Heart left ventricle (tissue), 13 donors: ENCODE data around the gene CPPED1.

ENCODE experiments used
- POLR2A ChIP-seq, 2 donors: fragments of 450-650 bp; IDR thresholded peaks; one replicate each; pipeline ENCODE4 v1.6.1; 2017; ENCODE audit warnings: antibody characterized with exemption in 2 of 2, mild to moderate bottlenecking in 2 of 2, moderate library complexity in 2 of 2
- TF ChIP-seq, protein P1 (sequence below), 12 donors: fragments of 200-600 bp; sonication (generic) in 4 of 12; IDR thresholded peaks; one replicate each; pipeline versions ENCODE4 v1.5.0 to v1.8.0; 2018 to 2022; ENCODE audit warnings: antibody characterized with exemption in 12 of 12, mild to moderate bottlenecking in 5 of 12
- donor health status: ischemic (EF 13 %, LVEDD 7.1; RV severe dilation, severe dysfunction).
- donor health status: DM: no; HTN: yes; CAD: no.
- donor health status: DM: no; HTN: no; CAD: no.
- donor health status: ischemic (EF 25% LVEDD 6.9; RV normal size, moderate dysfunction).
- donor health status: ischemic (EF 25% LVEDD 5.7; RV mildly dilated, moderate dysfunction).
- donor health status: ischemic (EF 35%, LVEDD 5.7; RV mildly dilated, moderate dysfunction).
- donor health status: nonischemic (EF 11% LVEDD 7.7; RV severe dilation, severe dysfunction).
- donor health status: DM: yes; HTN: yes; CAD: no.
- donor health status: PGD.
- donor health status: ischemic (EF 29% LVEDD 5.4; RV normal size, mild dysfunction).
- donor health status: nonischemic (EF 23%, LVEDD 6.1; RV moderate dilation, normal function).

- TF ChIP-seq, protein P1, sequence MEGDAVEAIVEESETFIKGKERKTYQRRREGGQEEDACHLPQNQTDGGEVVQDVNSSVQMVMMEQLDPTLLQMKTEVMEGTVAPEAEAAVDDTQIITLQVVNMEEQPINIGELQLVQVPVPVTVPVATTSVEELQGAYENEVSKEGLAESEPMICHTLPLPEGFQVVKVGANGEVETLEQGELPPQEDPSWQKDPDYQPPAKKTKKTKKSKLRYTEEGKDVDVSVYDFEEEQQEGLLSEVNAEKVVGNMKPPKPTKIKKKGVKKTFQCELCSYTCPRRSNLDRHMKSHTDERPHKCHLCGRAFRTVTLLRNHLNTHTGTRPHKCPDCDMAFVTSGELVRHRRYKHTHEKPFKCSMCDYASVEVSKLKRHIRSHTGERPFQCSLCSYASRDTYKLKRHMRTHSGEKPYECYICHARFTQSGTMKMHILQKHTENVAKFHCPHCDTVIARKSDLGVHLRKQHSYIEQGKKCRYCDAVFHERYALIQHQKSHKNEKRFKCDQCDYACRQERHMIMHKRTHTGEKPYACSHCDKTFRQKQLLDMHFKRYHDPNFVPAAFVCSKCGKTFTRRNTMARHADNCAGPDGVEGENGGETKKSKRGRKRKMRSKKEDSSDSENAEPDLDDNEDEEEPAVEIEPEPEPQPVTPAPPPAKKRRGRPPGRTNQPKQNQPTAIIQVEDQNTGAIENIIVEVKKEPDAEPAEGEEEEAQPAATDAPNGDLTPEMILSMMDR (IDR thresholded peaks at IDR 0.05) = no peak
- TF ChIP-seq POLR2A (IDR thresholded peaks at IDR 0.05) = no peak
These were observed 83.7 kb downstream of the CPPED1 start for GRCh38 chr16:12719972-12720371.
